HepG2 (cell line): ENCODE data around the gene CARD19. TPM values are rescaled to one million over a fixed set of nuclear protein-coding genes. Genes with fewer than 3 reads are reported as not detected.

Experiments used
- ATAC-seq: fragments of 200-7000 bp; cut with Tn5 transposase; 3 replicates; pipeline ENCODE4 v1.9.1; 2020; ENCODE audit warnings: mild to moderate bottlenecking, moderate library complexity
- BruUV-seq: library from RNA; stranded (reverse); fragments of 400-500 nt; replicated peaks from 2 replicates; lab custom pipeline; 2021; lab: Mats Ljungman, UMichigan
- CTCF ChIA-PET: fragments of 300-600 bp; formaldehyde crosslinking; extraction: SDS; loops from one replicate; lab custom pipeline; 2021; ENCODE audit warnings: low total read pairs, inconsistent platforms, low intra/inter-chr PET ratio; lab: Yijun Ruan, JAX
- POLR2A ChIA-PET: fragments of 350-600 bp; sonication (Branson Sonifier 250); formaldehyde crosslinking; loops from one replicate; lab custom pipeline; 2020; ENCODE audit warnings: antibody characterized with exemption, inconsistent platforms; lab: Yijun Ruan, JAX
- DNase-seq: peaks from one replicate; pipeline ENCODE4 v3.0.0-alpha.2; 2015; ENCODE audit warnings: low spot score
- FAIRE-seq: peaks from 3 replicates; lab custom pipeline; 2011; peaks lifted over from hg19 to GRCh38; lab: Jason Lieb, UNC
- H2AFZ ChIP-seq: one replicate; pipeline ENCODE4 v1.6.1; 2011; ENCODE audit warnings: low read length, inconsistent platforms
- H3K27ac ChIP-seq: fragments of 300-600 bp; 3 replicates; pipeline ENCODE4 v1.8.0; 2011; ENCODE audit warnings: mixed run types, mild to moderate bottlenecking, mixed read lengths, low read length, inconsistent platforms; ENCODE audit not compliant: insufficient read depth; ENCODE audit errors: extremely low read length
- H3K27me3 ChIP-seq, 2 experiments: fragments of 200-600 bp in 1 of 2; 2 replicates in 1 of 2; 3 replicates in 1 of 2; pipeline versions ENCODE4 v1.6.0 to v1.8.0; 2011; ENCODE audit warnings: low read length in 2 of 2, mild to moderate bottlenecking in 2 of 2, moderate library complexity in 2 of 2, inconsistent platforms in 1 of 2; ENCODE audit not compliant: insufficient read depth in 2 of 2, control insufficient read depth in 1 of 2
- H3K36me3 ChIP-seq, 2 experiments: fragments of 200-600 bp in 1 of 2; replicated peaks in 1 of 2; 2 replicates in 1 of 2; 3 replicates in 1 of 2; pipeline versions ENCODE4 v1.5.1 to v1.8.0; 2011; ENCODE audit warnings: low read length in 2 of 2, inconsistent platforms in 1 of 2; ENCODE audit not compliant: insufficient read depth in 2 of 2, control insufficient read depth in 1 of 2
- H3K4me1 ChIP-seq: 2 replicates; pipeline ENCODE4 v1.5.1; 2012; ENCODE audit warnings: low read length, inconsistent platforms; ENCODE audit not compliant: insufficient read depth
- H3K4me2 ChIP-seq: 2 replicates; pipeline ENCODE4 v1.6.0; 2011; ENCODE audit warnings: low read depth, low read length, inconsistent platforms
- H3K4me3 ChIP-seq, 3 experiments: fragments of 200-600 bp in 1 of 3; sonication (generic), shearing (Covaris generic) in 1 of 3; replicated peaks in 1 of 3; 2 replicates each; pipeline ENCODE4 v1.5.1; 2011 to 2016; ENCODE audit warnings: low read length in 3 of 3, inconsistent platforms in 2 of 3, low read depth in 2 of 3, mild to moderate bottlenecking in 2 of 3, control low read depth in 1 of 3, mixed read lengths in 1 of 3; ENCODE audit not compliant: insufficient read depth in 1 of 3
- H3K79me2 ChIP-seq: one replicate; pipeline ENCODE4 v1.6.1; 2011; ENCODE audit warnings: low read length, inconsistent platforms; ENCODE audit not compliant: insufficient read depth
- H3K9ac ChIP-seq: 2 replicates; pipeline ENCODE4 v1.6.0; 2011; ENCODE audit warnings: mild to moderate bottlenecking, low read depth, low read length, inconsistent platforms; ENCODE audit not compliant: insufficient read depth
- H3K9me3 ChIP-seq: 2 replicates; pipeline ENCODE4 v1.5.1; 2012; ENCODE audit warnings: mild to moderate bottlenecking, low read length
- H4K20me1 ChIP-seq: 2 replicates; pipeline ENCODE4 v1.6.0; 2011; ENCODE audit warnings: inconsistent platforms, mild to moderate bottlenecking, low read length, moderate library complexity; ENCODE audit not compliant: insufficient read depth
- ATM ChIP-seq: fragments of 450-650 bp; IDR thresholded peaks from 2 replicates; pipeline ENCODE4 v1.7.1; 2017; ENCODE audit warnings: mild to moderate bottlenecking, borderline replicate concordance
- NAIF1 ChIP-seq: sonication (generic); formaldehyde crosslinking; IDR thresholded peaks from 2 replicates; pipeline ENCODE4 v1.5.0; 2020; ENCODE audit warnings: mild to moderate bottlenecking, missing genetic modification reagents, borderline replicate concordance
- SMAD3 ChIP-seq: sonication (generic); formaldehyde crosslinking; IDR thresholded peaks from 2 replicates; pipeline ENCODE4 v1.4.0; 2020; ENCODE audit warnings: missing genetic modification reagents
- SRY ChIP-seq: sonication (generic); formaldehyde crosslinking; IDR thresholded peaks from 2 replicates; pipeline ENCODE4 v1.8.0; 2022; ENCODE audit warnings: mild to moderate bottlenecking, missing genetic modification reagents
- THYN1 ChIP-seq: sonication (generic); formaldehyde crosslinking; IDR thresholded peaks from 2 replicates; pipeline ENCODE4 v1.8.1; 2023; ENCODE audit warnings: low read depth, mild to moderate bottlenecking, moderate library complexity, missing genetic modification reagents, borderline replicate concordance
- ZNF503 ChIP-seq: sonication (generic); formaldehyde crosslinking; IDR thresholded peaks from 2 replicates; pipeline ENCODE4 v1.4.0; 2020; ENCODE audit warnings: missing genetic modification reagents
- ZNF609 ChIP-seq: sonication (generic); formaldehyde crosslinking; IDR thresholded peaks from 2 replicates; pipeline ENCODE4 v1.4.0; 2020; ENCODE audit warnings: mild to moderate bottlenecking, missing genetic modification reagents, borderline replicate concordance
- ZNF687 ChIP-seq: sonication (generic); formaldehyde crosslinking; IDR thresholded peaks from 2 replicates; pipeline ENCODE4 v1.5.1; 2020; ENCODE audit warnings: mild to moderate bottlenecking, missing genetic modification reagents, moderate library complexity
- WGBS: methylation state at CpG from one replicate; pipeline ENCODE4 v1.1.6; 2017; ENCODE audit warnings: low lambda C conversion rate; 5-methylcytosine and 5-hydroxymethylcytosine counted together
- in situ Hi-C: cut with HindIII; loops from 2 replicates; pipeline ENCODE4 v1.10.0; 2017; ENCODE audit warnings: low pct_unique_long_range_greater_than_20kb; ENCODE audit not compliant: extremely low pct_ligation_motif_present
- intact Hi-C: fragments of 100-400 bp; cut with micrococcal nuclease; formaldehyde crosslinking; loops from one replicate; pipeline ENCODE4 v1.10.0; 2022; ENCODE audit not compliant: unreplicated experiment
- polyA plus RNA-seq, 8 experiments: library from polyadenylated mRNA; depleted of rRNA in 3 of 8; stranded (reverse) in 7 of 8; unstranded in 1 of 8; fragments of >200 nt; fragmentation: Illumina TruSeq in 4 of 8; extraction: Trizol in 4 of 8; gene quantifications; 2 replicates each; pipeline versions ENCODE4 v1.2.1 to v1.2.3, GENCODE V29; 2011 to 2016; ENCODE audit warnings: low read depth in 4 of 8, missing spikeins in 1 of 8, mixed read lengths in 1 of 8; ENCODE audit not compliant: insufficient read depth in 1 of 8
- total RNA-seq, 5 experiments: library from RNA; depleted of rRNA; stranded (reverse); fragments of >200 nt; fragmentation: Illumina TruSeq; extraction: Trizol; gene quantifications; 2 replicates each; pipeline ENCODE4 v1.2.3, GENCODE V29; 2016; ENCODE audit warnings: low read depth in 1 of 5

Gene CARD19
- total and polyA plus RNA-seq, 2 of the 13 experiments (the other 11 are each of a cell fraction or from before 2014, with no cell fraction given): 18.4 to 47.2 TPM

GRCh38 chr9:93107825-93108161 lies 11.8 kb downstream of the CARD19 start:
- Histone ChIP-seq H3K4me3 (no peak overlapping the region), H3K36me3 (peaks cover 2 to 8% of the 10 kb centered on the region in 2 experiments; a peak in 3 of 5 replicates), H3K79me2 (peaks cover 6% of the 10 kb centered on the region), H2AFZ (no peak overlapping the region), H3K4me1 (peaks cover 37% of the 10 kb centered on the region), H3K9me3 (no peaks in the 10 kb centered on the region), H4K20me1 (no peaks in the 10 kb centered on the region), H3K4me2 (no peak overlapping the region), H3K27me3 (no peaks in the 10 kb centered on the region), H3K27ac (no peak overlapping the region), H3K9ac (no peak overlapping the region)
- DNase-seq (no peak), FAIRE-seq (no peak), ATAC-seq (no peak)
- TF ChIP-seq ZNF687 (no peak), SRY (CRISPR knock-in tag) (no peak), ZNF503 (CRISPR knock-in tag) (no peak), THYN1 (CRISPR knock-in tag) (no peak), NAIF1 (CRISPR knock-in tag) (no peak), ATM (no peak), SMAD3 (no peak), ZNF609 (CRISPR knock-in tag) (no peak)
- ChIA-PET POLR2A (interaction anchor here (2.7 kb wide), 1 partner anchor 26 kb away, joined by 12 read pairs; the partner anchor contains the start of gene NINJ1), CTCF (no interaction called here)
- intact Hi-C loops (loop anchor here (2.0 to 5.0 kb wide), 3 partner anchors 35 to 105 kb away; no protein-coding TSS in a partner anchor), in situ Hi-C loops (no loop called here)
- BruUV-seq: no TSS peak
- 96% methylated on average over 6 of the region's 6 CpGs for WGBS
